ENCODE results near the gene SPARCL1. TPM values are rescaled to one million over a fixed set of nuclear protein-coding genes. Genes with fewer than 3 reads are reported as not detected.
A peak's percentile ranks its signal among the peaks of the same experiment; 100 is the strongest.

Gene SPARCL1
- total and polyA plus RNA-seq, 4 donors, result 93.2 to 486 (median 358) TPM

DNA sequence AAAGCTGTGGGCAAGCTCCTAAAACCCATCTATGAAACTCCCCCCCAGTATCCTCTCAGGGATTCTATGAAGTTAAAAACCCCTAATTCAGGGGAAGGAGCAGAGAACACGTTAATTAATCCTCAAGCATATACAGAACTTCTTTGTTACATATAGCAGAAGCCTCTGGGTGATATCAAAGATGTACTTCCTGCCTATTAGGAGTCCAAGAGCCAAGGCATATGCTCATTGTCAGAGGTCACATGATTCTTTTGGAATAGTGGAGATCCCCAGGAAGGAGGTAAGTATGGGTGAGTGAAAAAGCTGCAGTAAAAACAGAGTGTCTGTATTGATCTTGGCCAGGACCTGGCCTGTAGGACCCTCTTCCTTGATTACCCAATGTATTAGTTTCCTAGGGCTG lies 2.9 kb upstream of the SPARCL1 start:
- 65 to 69% methylated on average over 1 of the region's 1 CpG for WGBS, 2 donors
- Histone ChIP-seq H3K36me3 (ENCODE audit: control insufficient read depth in 4 of 4, insufficient read depth in 4 of 4, low read length in 4 of 4) (no peaks in the 10 kb centered on the region), H3K9me3 (ENCODE audit: control insufficient read depth in 4 of 4, insufficient read depth in 3 of 4, low read length in 3 of 4) (no peaks in the 10 kb centered on the region), H3K27me3 (ENCODE audit: control insufficient read depth in 3 of 3, insufficient read depth in 3 of 3, low read length in 2 of 3) (no peaks in the 10 kb centered on the region), H3K27ac (ENCODE audit: low read depth in 1 of 2, low read length in 1 of 2) (peak overlapping the region; percentile 24 to 59), H3K9ac (ENCODE audit: insufficient read depth in 1 of 2, low read length in 2 of 2) (peak overlapping the region in 1 of 2 donors; percentile 42), H3K4me3 (no peak overlapping the region), H3K4me1 (ENCODE audit: control insufficient read depth in 5 of 5, insufficient read depth in 5 of 5, low read length in 5 of 5) (peaks cover 1 to 39% (median 7%) of the 10 kb centered on the region in 5 donors)
- DNase-seq (peak in 2 of 3 donors; percentile 60 to 73), ATAC-seq (ENCODE audit: insufficient read depth, low FRiP score) (no peak)
- TF ChIP-seq, protein P1, sequence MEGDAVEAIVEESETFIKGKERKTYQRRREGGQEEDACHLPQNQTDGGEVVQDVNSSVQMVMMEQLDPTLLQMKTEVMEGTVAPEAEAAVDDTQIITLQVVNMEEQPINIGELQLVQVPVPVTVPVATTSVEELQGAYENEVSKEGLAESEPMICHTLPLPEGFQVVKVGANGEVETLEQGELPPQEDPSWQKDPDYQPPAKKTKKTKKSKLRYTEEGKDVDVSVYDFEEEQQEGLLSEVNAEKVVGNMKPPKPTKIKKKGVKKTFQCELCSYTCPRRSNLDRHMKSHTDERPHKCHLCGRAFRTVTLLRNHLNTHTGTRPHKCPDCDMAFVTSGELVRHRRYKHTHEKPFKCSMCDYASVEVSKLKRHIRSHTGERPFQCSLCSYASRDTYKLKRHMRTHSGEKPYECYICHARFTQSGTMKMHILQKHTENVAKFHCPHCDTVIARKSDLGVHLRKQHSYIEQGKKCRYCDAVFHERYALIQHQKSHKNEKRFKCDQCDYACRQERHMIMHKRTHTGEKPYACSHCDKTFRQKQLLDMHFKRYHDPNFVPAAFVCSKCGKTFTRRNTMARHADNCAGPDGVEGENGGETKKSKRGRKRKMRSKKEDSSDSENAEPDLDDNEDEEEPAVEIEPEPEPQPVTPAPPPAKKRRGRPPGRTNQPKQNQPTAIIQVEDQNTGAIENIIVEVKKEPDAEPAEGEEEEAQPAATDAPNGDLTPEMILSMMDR (IDR thresholded peaks at IDR 0.05; ENCODE audit: control extremely low read depth, extremely low read depth), result no peak

DNA sequence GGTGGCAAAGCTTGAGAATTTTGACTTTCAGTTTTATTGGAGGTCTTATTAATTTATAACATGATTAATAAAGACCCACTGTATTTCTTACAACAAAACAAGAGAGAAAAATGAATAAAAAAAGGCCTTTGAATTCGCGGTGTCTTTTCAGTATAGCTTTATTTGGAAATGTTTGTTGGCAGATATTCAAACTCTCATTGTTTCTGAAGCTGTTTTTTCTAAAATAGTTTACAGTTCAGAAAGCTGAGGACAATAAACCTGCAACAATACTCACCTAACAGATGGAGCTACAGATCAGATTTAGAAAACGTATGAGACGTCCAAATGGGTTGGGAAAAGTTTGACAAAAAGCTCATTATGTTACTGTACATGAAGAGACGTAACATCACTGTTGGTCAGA lies 2.4 kb upstream of the SPARCL1 start:
- H3K4me1 ChIP-seq (ENCODE audit: control insufficient read depth in 5 of 5, insufficient read depth in 5 of 5, low read length in 5 of 5), result peaks cover 1 to 44% (median 7%) of the 10 kb centered on the region in 5 donors
- H3K9ac ChIP-seq (ENCODE audit: insufficient read depth in 1 of 2, low read length in 2 of 2), result peak overlapping the region in 1 of 2 donors; percentile 42
- 61 to 65% methylated on average over 5 of the region's 5 CpGs for WGBS, 2 donors
- H3K27me3 ChIP-seq (ENCODE audit: control insufficient read depth in 3 of 3, insufficient read depth in 3 of 3, low read length in 2 of 3), result no peaks in the 10 kb centered on the region
- H3K9me3 ChIP-seq (ENCODE audit: control insufficient read depth in 4 of 4, insufficient read depth in 3 of 4, low read length in 3 of 4), result no peaks in the 10 kb centered on the region
- H3K4me3 ChIP-seq, result no peak overlapping the region
- TF ChIP-seq, protein P1 (IDR thresholded peaks at IDR 0.05; ENCODE audit: control extremely low read depth, extremely low read depth), result no peak
- ATAC-seq (ENCODE audit: insufficient read depth, low FRiP score) (no peak), DNase-seq (peak in 2 of 3 donors; percentile 37 to 56)
- H3K36me3 ChIP-seq (ENCODE audit: control insufficient read depth in 4 of 4, insufficient read depth in 4 of 4, low read length in 4 of 4), result no peaks in the 10 kb centered on the region
- H3K27ac ChIP-seq (ENCODE audit: low read depth in 1 of 2, low read length in 1 of 2), result peak overlapping the region in 1 of 2 donors; percentile 59

DNA sequence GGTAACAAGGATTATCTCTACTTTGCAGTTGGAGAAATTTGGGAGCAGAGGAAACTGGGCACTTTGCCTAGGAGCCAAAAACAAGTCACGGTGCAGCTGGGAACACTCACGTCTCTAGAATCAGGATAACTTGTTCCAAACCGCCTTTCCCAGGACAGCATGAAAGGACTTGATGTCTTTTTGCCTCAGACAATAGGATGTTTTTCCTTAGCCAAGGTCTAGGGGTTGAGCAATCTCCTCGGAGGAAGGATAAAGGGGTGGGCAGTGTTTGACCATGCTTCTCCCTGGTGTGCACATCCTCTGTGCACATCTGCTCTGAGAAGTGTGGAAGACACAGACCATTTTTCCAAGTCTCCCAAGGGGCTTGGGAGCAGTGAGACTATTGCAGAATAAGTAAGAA lies 1.7 kb upstream of the SPARCL1 start:
- peak; percentile 55 for ATAC-seq (ENCODE audit: insufficient read depth, low FRiP score)
- DNase-seq, result peak; percentile 86 to 97 (median 96)
- 37 to 57% methylated on average over 4 of the region's 4 CpGs for WGBS, 2 donors
- Histone ChIP-seq H3K4me1 (ENCODE audit: control insufficient read depth in 5 of 5, insufficient read depth in 5 of 5, low read length in 5 of 5) (peaks cover 2 to 52% (median 7%) of the 10 kb centered on the region in 5 donors), H3K9me3 (ENCODE audit: control insufficient read depth in 4 of 4, insufficient read depth in 3 of 4, low read length in 3 of 4) (no peaks in the 10 kb centered on the region), H3K9ac (ENCODE audit: insufficient read depth in 1 of 2, low read length in 2 of 2) (peak overlapping the region in 1 of 2 donors; percentile 50), H3K4me3 (no peak overlapping the region), H3K27me3 (ENCODE audit: control insufficient read depth in 3 of 3, insufficient read depth in 3 of 3, low read length in 2 of 3) (no peaks in the 10 kb centered on the region), H3K27ac (ENCODE audit: low read depth in 1 of 2, low read length in 1 of 2) (no peak overlapping the region), H3K36me3 (ENCODE audit: control insufficient read depth in 4 of 4, insufficient read depth in 4 of 4, low read length in 4 of 4) (no peaks in the 10 kb centered on the region)
- TF ChIP-seq, protein P1 (IDR thresholded peaks at IDR 0.05; ENCODE audit: control extremely low read depth, extremely low read depth), result no peak

DNA sequence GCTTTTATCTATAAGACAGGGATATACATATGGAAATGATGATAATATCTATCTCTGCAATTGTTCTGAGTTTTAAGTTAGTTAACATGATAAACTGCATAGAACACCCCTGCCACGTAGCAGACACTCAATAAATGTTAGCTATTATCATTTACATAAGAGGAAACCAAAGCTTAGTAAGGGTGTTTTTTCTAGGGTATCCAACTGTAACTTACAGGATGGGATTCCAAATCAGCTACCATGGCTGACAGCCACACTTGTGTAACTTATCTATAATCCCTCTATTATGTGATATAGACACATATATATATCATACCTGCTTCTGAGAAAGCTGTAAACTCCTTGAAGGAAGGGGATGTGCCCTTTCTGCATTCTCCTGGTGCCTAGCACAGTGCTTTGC lies 1.1 kb upstream of the SPARCL1 start:
- TF ChIP-seq, protein P1 (IDR thresholded peaks at IDR 0.05; ENCODE audit: control extremely low read depth, extremely low read depth), result no peak
- Histone ChIP-seq H3K36me3 (ENCODE audit: control insufficient read depth in 4 of 4, insufficient read depth in 4 of 4, low read length in 4 of 4) (no peaks in the 10 kb centered on the region), H3K4me1 (ENCODE audit: control insufficient read depth in 5 of 5, insufficient read depth in 5 of 5, low read length in 5 of 5) (peaks cover 2 to 57% (median 7%) of the 10 kb centered on the region in 5 donors), H3K4me3 (no peak overlapping the region), H3K27ac (ENCODE audit: low read depth in 1 of 2, low read length in 1 of 2) (peak overlapping the region in 1 of 2 donors; percentile 94), H3K9ac (ENCODE audit: insufficient read depth in 1 of 2, low read length in 2 of 2) (peak overlapping the region in 1 of 2 donors; percentile 97), H3K9me3 (ENCODE audit: control insufficient read depth in 4 of 4, insufficient read depth in 3 of 4, low read length in 3 of 4) (no peaks in the 10 kb centered on the region), H3K27me3 (ENCODE audit: control insufficient read depth in 3 of 3, insufficient read depth in 3 of 3, low read length in 2 of 3) (no peaks in the 10 kb centered on the region)
- DNase-seq (peak in 2 of 3 donors; percentile 50 to 53), ATAC-seq (ENCODE audit: insufficient read depth, low FRiP score) (no peak)
- WGBS, 2 donors, result 55 to 76% methylated on average over 1 of the region's 1 CpG
